Spinal cord (tissue), 10 donors: Measurements from ENCODE around the gene KRT80. TPM values are rescaled to one million over a fixed set of nuclear protein-coding genes. Genes with fewer than 3 reads are reported as not detected.
A peak's percentile ranks its signal among the peaks of the same experiment; 100 is the strongest.

ENCODE experiments used
- DNase-seq, 6 donors: peaks; one replicate each; pipeline versions ENCODE4 v3.0.0 to v3.0.0-alpha.2; 2013 to 2015; ENCODE audit warnings: low spot score in 6 of 6, low read depth in 4 of 6
- H3K27ac ChIP-seq: one replicate; pipeline ENCODE4 v1.5.1; 2013; ENCODE audit warnings: low read depth, low read length, control low read depth
- H3K27me3 ChIP-seq: one replicate; pipeline ENCODE4 v1.6.1; 2013; ENCODE audit warnings: low read length; ENCODE audit not compliant: control insufficient read depth, insufficient read depth
- H3K36me3 ChIP-seq: one replicate; pipeline ENCODE4 v1.6.1; 2013; ENCODE audit warnings: low read length; ENCODE audit not compliant: control insufficient read depth, insufficient read depth
- H3K4me1 ChIP-seq: one replicate; pipeline ENCODE4 v1.6.1; 2013; ENCODE audit warnings: low read length; ENCODE audit not compliant: control insufficient read depth, insufficient read depth
- H3K4me3 ChIP-seq: one replicate; pipeline ENCODE4 v1.5.1; 2013; ENCODE audit warnings: low read depth, low read length, control low read depth
- H3K9me3 ChIP-seq: one replicate; pipeline ENCODE4 v1.6.1; 2013; ENCODE audit warnings: low read length; ENCODE audit not compliant: control insufficient read depth, insufficient read depth
- WGBS: methylation state at CpG from one replicate; pipeline ENCODE4 v1.1.5; 2013; ENCODE audit warnings: missing lambda C conversion rate; ENCODE audit not compliant: insufficient coverage; 5-methylcytosine and 5-hydroxymethylcytosine counted together
- polyA plus RNA-seq, 2 donors: library from polyadenylated mRNA; unstranded; fragments of 120-200 nt; gene quantifications; one replicate each; pipeline ENCODE4 v1.2.1, GENCODE V29; 2013; ENCODE audit not compliant: insufficient read length in 2 of 2
- total RNA-seq, 2 donors: library from RNA; depleted of rRNA in 1 of 2; stranded (reverse); fragments of 120-200 nt in 1 of 2; fragments of >200 nt in 1 of 2; gene quantifications; one replicate each; pipeline versions ENCODE4 v1.2.3 to v1.2.4, GENCODE V29; 2013 to 2014
- donor health status: healthy.

Gene KRT80
- total and polyA plus RNA-seq, 4 donors, result 0.12 TPM; not detected in 3

DNA sequence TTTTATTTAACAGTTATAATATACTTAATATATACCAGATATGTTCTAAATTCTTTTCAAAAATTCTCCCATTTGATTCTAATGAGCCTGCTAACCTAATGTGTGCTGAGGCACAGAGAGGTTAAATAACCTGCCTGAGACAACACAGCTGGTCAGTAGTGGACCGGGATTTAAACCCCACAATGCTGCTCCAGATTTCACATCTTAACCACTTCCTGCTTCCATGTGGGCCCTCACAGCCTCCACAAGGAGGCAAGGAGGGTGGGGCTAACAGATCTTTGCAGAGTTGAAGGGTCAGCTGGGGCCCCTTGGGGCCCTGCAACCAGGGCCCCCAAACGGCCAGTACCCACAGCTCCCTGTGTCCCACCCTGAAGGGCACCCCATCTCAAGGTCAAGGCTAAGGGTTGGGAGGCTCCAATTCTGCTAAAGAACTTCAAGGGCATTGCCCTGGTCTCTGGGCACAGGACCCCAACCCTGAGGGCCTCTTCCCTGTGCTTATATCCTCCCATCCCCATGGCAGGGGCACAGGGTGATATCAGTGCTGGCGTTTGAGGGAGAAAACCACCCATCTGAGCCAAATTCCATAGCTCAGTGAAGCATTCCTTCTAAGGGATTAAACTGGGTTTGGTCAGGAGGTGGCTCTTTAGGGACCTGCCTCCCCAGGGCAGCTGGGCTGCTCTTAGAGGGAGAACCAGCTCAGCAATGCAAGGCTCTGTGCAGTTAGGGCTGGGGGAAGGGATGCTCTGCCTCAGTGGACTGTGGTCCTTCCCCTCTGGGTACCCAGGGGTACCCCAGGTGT is 2.2 kb downstream of the KRT80 start:
- H3K27ac ChIP-seq, result no peak overlapping the region
- WGBS, result 79% methylated on average over 2 of the region's 3 CpGs
- H3K4me3 ChIP-seq, result no peak overlapping the region
- no peaks in the 10 kb centered on the region for H3K36me3 ChIP-seq
- H3K4me1 ChIP-seq, result peaks cover 43% of the 10 kb centered on the region
- no peaks in the 10 kb centered on the region for H3K27me3 ChIP-seq
- DNase-seq, result no peak
- no peaks in the 10 kb centered on the region for H3K9me3 ChIP-seq

DNA sequence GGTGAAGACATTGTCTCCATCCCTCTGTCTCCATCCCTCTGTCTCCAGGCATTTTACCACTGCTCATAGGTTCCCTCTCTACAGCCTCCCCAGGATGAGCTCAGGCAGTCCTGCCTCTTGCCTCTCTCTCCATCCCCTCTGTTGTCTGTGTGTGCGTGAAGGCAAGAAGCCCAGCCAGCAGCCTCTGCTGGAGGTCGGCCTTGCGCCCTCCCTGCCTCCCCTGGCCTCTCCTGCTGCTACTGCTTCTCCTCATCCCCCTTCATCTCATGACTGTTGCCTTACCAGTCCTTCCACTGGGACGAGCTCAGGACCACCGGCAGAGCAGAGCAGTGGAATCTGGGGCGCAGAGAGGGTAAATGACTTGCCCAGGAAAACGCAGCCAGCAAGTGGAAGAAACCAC is 3.2 kb downstream of the KRT80 start:
- peaks cover 40% of the 10 kb centered on the region for H3K4me1 ChIP-seq
- no peaks in the 10 kb centered on the region for H3K9me3 ChIP-seq
- no peak overlapping the region for H3K4me3 ChIP-seq
- no peaks in the 10 kb centered on the region for H3K36me3 ChIP-seq
- no peak overlapping the region for H3K27ac ChIP-seq
- DNase-seq, result no peak
- H3K27me3 ChIP-seq, result no peaks in the 10 kb centered on the region
- WGBS, result 87% methylated on average over 7 of the region's 7 CpGs

GRCh38 chr12:52187640-52188039 is 4.2 kb downstream of the KRT80 start:
- H3K4me3 ChIP-seq, result no peak overlapping the region
- no peak overlapping the region for H3K27ac ChIP-seq
- no peak for DNase-seq
- H3K4me1 ChIP-seq, result peaks cover 40% of the 10 kb centered on the region
- WGBS, result 100% methylated on average over 3 of the region's 5 CpGs
- no peaks in the 10 kb centered on the region for H3K27me3 ChIP-seq
- no peaks in the 10 kb centered on the region for H3K36me3 ChIP-seq
- no peaks in the 10 kb centered on the region for H3K9me3 ChIP-seq

GRCh38 chr12:52187206-52187605 is 4.6 kb downstream of the KRT80 start:
- no peaks in the 10 kb centered on the region for H3K36me3 ChIP-seq
- 78% methylated on average over 11 of the region's 11 CpGs for WGBS
- DNase-seq, result no peak
- H3K27me3 ChIP-seq, result no peaks in the 10 kb centered on the region
- no peak overlapping the region for H3K27ac ChIP-seq
- H3K4me1 ChIP-seq, result peaks cover 40% of the 10 kb centered on the region
- H3K4me3 ChIP-seq, result no peak overlapping the region
- no peaks in the 10 kb centered on the region for H3K9me3 ChIP-seq

DNA sequence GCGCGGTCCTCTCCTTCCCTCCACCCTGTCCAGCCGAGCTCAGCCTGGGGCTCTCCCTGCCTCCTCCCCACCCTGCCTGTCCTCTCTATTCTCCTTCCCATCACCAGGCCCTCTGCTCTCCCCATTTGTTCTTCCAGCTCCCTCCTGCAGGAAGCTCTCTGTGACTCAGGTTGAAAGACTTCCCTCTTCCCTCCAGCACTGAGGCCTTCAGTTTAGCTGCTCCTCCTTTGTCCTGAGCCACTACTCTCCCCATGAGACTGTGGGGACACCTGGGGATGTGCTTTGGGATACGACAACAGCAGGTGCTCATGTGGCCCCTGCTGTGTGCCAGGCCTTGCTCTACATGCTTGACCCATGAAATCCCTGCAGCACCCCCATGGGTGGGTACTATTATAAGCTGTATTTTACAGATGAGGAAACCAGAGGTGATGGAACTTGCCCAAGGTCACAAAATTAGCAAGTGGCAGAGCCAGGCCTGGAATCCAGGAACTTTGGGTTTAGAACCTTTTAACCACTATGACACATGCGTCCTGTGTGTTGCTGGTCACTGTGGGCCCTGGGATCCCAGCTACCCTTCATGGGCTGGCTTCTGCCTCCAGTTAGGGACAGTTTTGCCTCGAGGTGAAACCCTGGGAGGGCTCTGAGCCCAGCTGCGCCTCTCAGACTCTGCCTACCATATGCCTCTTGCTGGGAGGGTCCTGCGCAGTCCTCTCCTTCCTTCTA is 5.5 kb downstream of the KRT80 start:
- Histone ChIP-seq H3K36me3 (no peaks in the 10 kb centered on the region), H3K4me1 (peaks cover 40% of the 10 kb centered on the region), H3K27ac (no peak overlapping the region), H3K9me3 (no peaks in the 10 kb centered on the region), H3K4me3 (no peak overlapping the region), H3K27me3 (no peaks in the 10 kb centered on the region)
- WGBS, result 87% methylated on average over 8 of the region's 8 CpGs
- DNase-seq, result no peak

DNA sequence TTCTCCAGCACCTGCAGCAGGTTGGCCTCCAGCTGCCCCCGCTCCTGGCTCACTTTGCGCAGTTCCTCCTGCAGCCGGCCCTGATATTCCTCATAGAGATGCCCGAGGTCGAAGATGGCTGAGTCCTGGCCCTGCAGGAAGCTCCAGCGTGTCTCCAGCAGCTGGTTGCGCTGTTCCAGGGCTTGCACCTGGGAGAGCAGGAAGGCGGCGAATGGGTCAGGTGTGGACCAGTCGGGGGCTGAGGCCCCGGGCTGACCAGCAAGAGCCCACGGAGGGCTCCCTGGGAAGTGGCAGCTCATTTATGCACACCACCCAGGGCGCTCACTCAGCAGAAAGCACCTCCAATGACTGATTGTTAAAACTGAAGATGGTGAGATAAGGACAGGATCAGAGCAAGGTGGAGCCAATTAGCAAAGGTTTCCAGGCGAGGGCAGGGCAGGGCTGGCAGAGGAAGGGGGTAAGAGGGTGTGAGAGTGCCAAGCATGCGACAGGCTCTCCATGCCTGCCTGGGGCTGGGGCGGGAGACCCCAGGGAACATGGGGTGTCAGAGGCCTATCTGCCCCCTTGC is 6.3 kb downstream of the KRT80 start:
- 83% methylated on average over 15 of the region's 16 CpGs for WGBS
- no peaks in the 10 kb centered on the region for H3K36me3 ChIP-seq
- H3K9me3 ChIP-seq, result no peaks in the 10 kb centered on the region
- no peak overlapping the region for H3K4me3 ChIP-seq
- peaks cover 35% of the 10 kb centered on the region for H3K4me1 ChIP-seq
- H3K27me3 ChIP-seq, result no peaks in the 10 kb centered on the region
- no peak for DNase-seq
- H3K27ac ChIP-seq, result no peak overlapping the region

DNA sequence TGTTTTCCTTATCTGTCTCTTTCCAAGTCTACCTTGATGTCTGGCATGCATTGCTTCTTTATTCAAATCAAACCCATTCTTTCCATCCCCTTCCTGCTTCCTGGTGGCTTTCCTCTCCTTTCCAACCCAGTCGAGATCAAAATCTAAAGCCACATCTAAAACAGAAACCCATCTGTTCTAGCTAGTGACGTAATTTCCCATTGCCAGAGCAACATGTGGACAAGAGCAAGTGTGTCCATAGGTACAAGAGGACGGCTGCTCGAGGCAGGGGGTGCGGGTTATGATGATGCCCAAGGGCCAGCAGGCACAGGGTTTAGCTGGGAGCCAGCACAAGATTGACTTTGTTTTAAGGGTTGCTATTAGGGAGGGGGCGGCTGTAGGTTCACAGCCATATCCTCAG is 7.0 kb downstream of the KRT80 start:
- 75% methylated on average over 5 of the region's 6 CpGs for WGBS

GRCh38 chr12:52183971-52184370 is 7.8 kb downstream of the KRT80 start:
- H3K4me3 ChIP-seq, result no peak overlapping the region
- peaks cover 43% of the 10 kb centered on the region for H3K4me1 ChIP-seq
- 77% methylated on average over 8 of the region's 8 CpGs for WGBS
- H3K27me3 ChIP-seq, result no peaks in the 10 kb centered on the region
- no peaks in the 10 kb centered on the region for H3K36me3 ChIP-seq
- DNase-seq, result no peak
- H3K27ac ChIP-seq, result no peak overlapping the region
- no peaks in the 10 kb centered on the region for H3K9me3 ChIP-seq

More for the DNA sequence above, 7.0 kb downstream of the KRT80 start:
- DNase-seq, result no peak
- Histone ChIP-seq H3K9me3 (no peaks in the 10 kb centered on the region), H3K27me3 (no peaks in the 10 kb centered on the region), H3K27ac (no peak overlapping the region), H3K36me3 (no peaks in the 10 kb centered on the region), H3K4me1 (peaks cover 35% of the 10 kb centered on the region), H3K4me3 (no peak overlapping the region)

DNA sequence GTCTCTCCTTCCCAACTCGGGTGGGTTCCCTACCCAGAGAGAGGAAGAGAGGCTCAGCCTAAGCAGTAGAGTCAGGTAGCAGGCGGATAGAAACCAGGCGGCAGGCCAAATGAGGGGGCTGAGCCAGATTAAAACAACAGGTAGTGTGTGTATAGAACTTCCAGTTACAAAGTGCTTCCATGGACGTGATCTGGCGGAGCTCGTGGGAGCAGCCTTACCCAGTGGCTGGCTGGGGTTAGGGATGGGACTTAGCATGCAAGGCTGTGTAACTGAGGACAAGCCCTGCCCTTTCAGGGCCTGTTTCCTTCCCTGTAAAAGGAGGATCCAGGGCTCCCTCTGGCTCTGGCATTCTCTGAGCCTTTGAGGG is 8.3 kb downstream of the KRT80 start:
- 53% methylated on average over 5 of the region's 6 CpGs for WGBS
- no peaks in the 10 kb centered on the region for H3K27me3 ChIP-seq
- no peaks in the 10 kb centered on the region for H3K9me3 ChIP-seq
- no peak overlapping the region for H3K4me3 ChIP-seq
- peaks cover 43% of the 10 kb centered on the region for H3K4me1 ChIP-seq
- DNase-seq, result peak in 1 of 6 donors; percentile 27
- H3K36me3 ChIP-seq, result no peaks in the 10 kb centered on the region
- H3K27ac ChIP-seq, result no peak overlapping the region
